GM12878 (cell line): Measurements from ENCODE around the gene TNP2. TPM values are rescaled to one million over a fixed set of nuclear protein-coding genes. Genes with fewer than 3 reads are reported as not detected.

Experiments
- ATAC-seq: fragments of 200-7000 bp; cut with Tn5 transposase; 3 replicates; pipeline ENCODE4 v1.9.1; 2020; ENCODE audit warnings: mild to moderate bottlenecking, moderate library complexity
- BruUV-seq: library from RNA; stranded (reverse); fragments of 400-500 nt; replicated peaks from 2 replicates; lab custom pipeline; 2021; lab: Mats Ljungman, UMichigan
- CTCF ChIA-PET: fragments of 300-600 bp; sonication (Branson Sonifier 250); formaldehyde crosslinking; extraction: SDS; loops from one replicate; lab custom pipeline; 2021; ENCODE audit warnings: inconsistent platforms; lab: Yijun Ruan, JAX
- POLR2A ChIA-PET: fragments of 350-600 bp; formaldehyde crosslinking; extraction: SDS; loops from one replicate; lab custom pipeline; 2021; ENCODE audit warnings: inconsistent platforms; lab: Charles Lee
- RAD21 ChIA-PET: fragments of 300-600 bp; sonication (Branson Sonifier 250); formaldehyde crosslinking; loops from one replicate; lab custom pipeline; 2023; ENCODE audit warnings: antibody characterized with exemption; ENCODE audit not compliant: unreplicated experiment; lab: Charles Lee
- SMC1A ChIA-PET: fragments of 300-600 bp; sonication (Branson Sonifier 250); formaldehyde crosslinking; loops from one replicate; lab custom pipeline; 2023; ENCODE audit not compliant: unreplicated experiment, uncharacterized antibody; lab: Charles Lee
- DNase-seq: peaks from one replicate; pipeline ENCODE4 v3.0.0-alpha.2; 2011; ENCODE audit warnings: low read depth, low spot score
- FAIRE-seq: peaks from 3 replicates; lab custom pipeline; 2011; peaks lifted over from hg19 to GRCh38; lab: Jason Lieb, UNC
- H2AFZ ChIP-seq: 2 replicates; pipeline ENCODE4 v1.6.0; 2011; ENCODE audit warnings: low read depth, low read length, control low read depth; ENCODE audit not compliant: control insufficient read depth
- H3K27ac ChIP-seq: 2 replicates; pipeline ENCODE4 v1.5.1; 2011; ENCODE audit warnings: control low read depth; ENCODE audit not compliant: control insufficient read depth, insufficient read depth
- H3K27me3 ChIP-seq, 2 experiments: replicated peaks in 1 of 2; 2 replicates each; pipeline versions ENCODE4 v1.6.0 to v1.6.1; 2011; ENCODE audit warnings: low read length in 1 of 2; ENCODE audit not compliant: control insufficient read depth in 2 of 2, insufficient read depth in 2 of 2
- H3K36me3 ChIP-seq, 2 experiments: 2 replicates each; pipeline ENCODE4 v1.5.1; 2011; ENCODE audit warnings: low read length in 1 of 2; ENCODE audit not compliant: control insufficient read depth in 2 of 2, insufficient read depth in 2 of 2
- H3K4me1 ChIP-seq: 2 replicates; pipeline ENCODE4 v1.6.1; 2011; ENCODE audit warnings: mild to moderate bottlenecking, low read length, moderate library complexity, mixed read lengths; ENCODE audit not compliant: control insufficient read depth, insufficient read depth
- H3K4me2 ChIP-seq: 2 replicates; pipeline ENCODE4 v1.6.0; 2011; ENCODE audit warnings: control low read depth; ENCODE audit not compliant: control insufficient read depth, insufficient read depth
- H3K4me3 ChIP-seq: fragments of 200-600 bp; sonication (generic); 2 replicates; pipeline ENCODE4 v1.5.1; 2016
- H3K79me2 ChIP-seq: 2 replicates; pipeline ENCODE4 v1.6.0; 2011; ENCODE audit warnings: low read length; ENCODE audit not compliant: control insufficient read depth, insufficient read depth
- H3K9ac ChIP-seq: 2 replicates; pipeline ENCODE4 v1.8.0; 2011; ENCODE audit warnings: low read length, control low read depth, mixed read lengths; ENCODE audit not compliant: control insufficient read depth, insufficient read depth
- H3K9me3 ChIP-seq: replicated peaks from 3 replicates; pipeline ENCODE4 v1.5.1; 2011; ENCODE audit warnings: mild to moderate bottlenecking, low read length; ENCODE audit not compliant: control insufficient read depth, insufficient read depth
- H4K20me1 ChIP-seq: 2 replicates; pipeline ENCODE4 v1.6.0; 2011; ENCODE audit not compliant: control insufficient read depth, insufficient read depth
- EGR1 ChIP-seq, 2 experiments: IDR thresholded peaks; 1 replicate in 1 of 2; 2 replicates in 1 of 2; pipeline ENCODE4 v1.6.1; 2011 to 2012; ENCODE audit warnings: low read depth in 2 of 2, low read length in 2 of 2, borderline replicate concordance in 1 of 2, mild to moderate bottlenecking in 1 of 2, moderate library complexity in 1 of 2
- EP300 ChIP-seq, 2 experiments: fragments of 150-350 bp in 1 of 2; IDR thresholded peaks; 2 replicates each; pipeline ENCODE4 v1.6.1; 2011 to 2012; ENCODE audit warnings: low read depth in 2 of 2, low read length in 2 of 2, borderline replicate concordance in 1 of 2, improper control_type of control experiment in 1 of 2, inconsistent platforms in 1 of 2; ENCODE audit not compliant: control insufficient read depth in 1 of 2
- HDAC6 ChIP-seq: fragments of 200-600 bp; sonication (generic); IDR thresholded peaks from one replicate; pipeline ENCODE4 v1.8.0; 2017; ENCODE audit warnings: antibody characterized with exemption; ENCODE audit not compliant: unreplicated experiment
- MTA2 ChIP-seq: fragments of 450-650 bp; IDR thresholded peaks from 2 replicates; pipeline ENCODE4 v1.6.1; 2016; ENCODE audit warnings: low read depth, mild to moderate bottlenecking, moderate library complexity
- POLR2AphosphoS5 ChIP-seq: IDR thresholded peaks from 2 replicates; pipeline ENCODE4 v1.6.1; 2011; ENCODE audit warnings: mild to moderate bottlenecking, low read length, inconsistent platforms
- RCOR1 ChIP-seq: conservative IDR thresholded peaks from 2 replicates; pipeline ENCODE4 v1.6.1; 2012; ENCODE audit warnings: low read depth, low read length, improper control_type of control experiment
- WGBS: methylation state at CpG from one replicate; pipeline ENCODE4 v1.1.6; 2016; ENCODE audit warnings: low lambda C conversion rate; ENCODE audit not compliant: insufficient replicate concordance, insufficient coverage; ENCODE audit errors: missing lambda C conversion rate; 5-methylcytosine and 5-hydroxymethylcytosine counted together
- in situ Hi-C: fragments of 300-500 bp; cut with MboI; formaldehyde crosslinking; loops from 9 replicates; pipeline ENCODE4 v1.14.3; 2018; ENCODE audit warnings: mixed read lengths
- intact Hi-C: fragments of 100-400 bp; cut with micrococcal nuclease; formaldehyde crosslinking; loops from one replicate; pipeline ENCODE4 v1.14.2; 2022; ENCODE audit not compliant: unreplicated experiment
- polyA plus RNA-seq, 11 experiments: library from polyadenylated mRNA; depleted of rRNA in 4 of 11; unstranded in 6 of 11; stranded (reverse) in 5 of 11; fragments of >200 nt; fragmentation: Nextera tagmentation in 4 of 11; fragmentation: Illumina TruSeq in 1 of 11; extraction: Ambion mirVana in 4 of 11; extraction: Trizol in 1 of 11; gene quantifications; 1 replicate in 1 of 11; 2 replicates in 10 of 11; pipeline versions ENCODE4 v1.2.1 to v1.2.3, GENCODE V29; 2011 to 2016; ENCODE audit warnings: inconsistent platforms in 2 of 11, missing spikeins in 2 of 11, low read depth in 1 of 11
- total RNA-seq, 4 experiments: library from RNA; depleted of rRNA in 3 of 4; stranded (reverse); fragments of >200 nt in 3 of 4; fragmentation: Illumina TruSeq in 1 of 4; extraction: Trizol in 1 of 4; gene quantifications; 2 replicates each; pipeline versions ENCODE4 v1.2.1 to v1.2.3, GENCODE V29; 2013 to 2021
- TF ChIP-seq, protein P1 (sequence below): fragments of 450-650 bp; IDR thresholded peaks from 2 replicates; pipeline ENCODE4 v1.6.1; 2017; ENCODE audit warnings: mild to moderate bottlenecking, moderate library complexity
- TF ChIP-seq, protein P2 (sequence below): IDR thresholded peaks from 2 replicates; pipeline ENCODE4 v1.6.1; 2011; ENCODE audit warnings: low read depth, low read length, improper control_type of control experiment, borderline replicate concordance
- TF ChIP-seq, protein P3 (sequence below): IDR thresholded peaks from 2 replicates; pipeline ENCODE4 v1.6.1; 2012; ENCODE audit warnings: improper control_type of control experiment, low read depth, low read length; ENCODE audit not compliant: insufficient replicate concordance

TNP2 gene
- total and polyA plus RNA-seq, 10 of the 15 experiments (the other 5 are each of a cell fraction or from before 2014, with no cell fraction given): not detected

DNA sequence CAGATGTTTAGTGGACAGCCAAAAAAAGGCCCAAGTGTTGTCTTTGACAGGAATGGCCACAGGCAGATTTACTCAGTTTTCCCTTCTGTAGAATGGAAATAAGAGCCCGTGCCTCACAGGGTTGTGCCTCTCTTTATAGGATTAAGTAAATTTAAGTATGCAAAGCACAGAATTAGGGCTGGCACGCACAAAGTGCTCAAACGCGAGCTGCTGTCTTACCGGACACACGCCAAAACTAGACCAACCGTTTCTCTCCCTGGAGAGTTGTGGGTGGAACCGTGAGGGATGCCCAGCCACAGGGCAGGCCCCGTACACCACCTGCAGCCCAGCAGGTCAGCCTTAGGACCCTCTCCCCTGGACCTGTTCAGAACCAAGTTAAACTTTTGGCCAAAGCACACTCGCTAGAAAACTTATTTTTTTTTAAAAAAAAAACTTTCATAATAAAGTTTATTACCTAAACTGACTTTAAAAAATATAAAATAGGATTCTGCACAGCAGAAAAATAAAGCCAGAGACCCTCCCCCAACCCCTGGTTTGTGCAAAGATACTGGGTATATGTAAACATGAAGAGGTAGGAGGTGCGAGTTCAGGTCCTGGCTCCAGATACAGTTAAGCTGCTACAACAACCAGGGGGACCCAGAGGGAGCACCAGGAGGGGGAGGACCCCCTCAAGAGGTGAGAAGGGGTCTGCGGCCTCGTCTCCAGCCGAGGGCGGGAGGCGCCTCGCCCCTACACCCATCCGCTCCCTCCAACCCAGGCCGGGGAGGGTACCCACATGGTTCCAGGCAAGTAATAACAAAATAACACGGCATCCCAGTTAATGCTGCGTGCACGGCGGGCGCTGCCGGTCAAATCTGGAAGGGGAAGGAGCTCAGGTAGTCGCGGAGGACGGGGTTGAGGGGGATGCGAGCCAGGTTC lies 14.9 kb downstream of the TNP2 start:
- SMC1A ChIA-PET: interaction anchor here (0.8 to 8.8 kb wide), 23 partner anchors 18 to 306 kb away, joined by 3 to 108 read pairs (median 5); no protein-coding TSS in a partner anchor
- peak overlapping the region; percentile 91 for H3K4me3 ChIP-seq
- no peak for DNase-seq
- H3K4me2 ChIP-seq: peak overlapping the region; percentile 92
- in situ Hi-C loops (loop anchor here (5.0 kb wide), 1 partner anchor 287 kb away; no protein-coding TSS in a partner anchor), intact Hi-C loops (loop anchor here (2.0 kb wide), 2 partner anchors 29 to 51 kb away; no protein-coding TSS in a partner anchor)
- TSS peak; percentile 67 for BruUV-seq
- FAIRE-seq: peak; percentile 49
- no peaks in the 10 kb centered on the region for H3K9me3 ChIP-seq
- H2AFZ ChIP-seq: peak overlapping the region; percentile 25; the same call in 1 of the 2 replicates
- H3K9ac ChIP-seq: peak overlapping the region; percentile 89
- RAD21 ChIA-PET: interaction anchor here (0.7 to 11.8 kb wide), 30 partner anchors 18 to 304 kb away, joined by 3 to 243 read pairs (median 12); no protein-coding TSS in a partner anchor
- POLR2A ChIA-PET: interaction anchor here (0.6 to 6.6 kb wide), 15 partner anchors 21 to 289 kb away, joined by 3 to 80 read pairs (median 7); no protein-coding TSS in a partner anchor
- no peaks in the 10 kb centered on the region for H4K20me1 ChIP-seq
- peak overlapping the region; percentile 71 for H3K27ac ChIP-seq
- peaks cover 0 to 3% of the 10 kb centered on the region in 2 experiments; a peak in 1 of 4 replicates for H3K36me3 ChIP-seq
- WGBS: 0% methylated on average over 29 of the region's 29 CpGs
- H3K27me3 ChIP-seq: no peaks in the 10 kb centered on the region
- peaks cover 37% of the 10 kb centered on the region for H3K79me2 ChIP-seq
- no peak for ATAC-seq
- CTCF ChIA-PET: interaction anchor here (0.8 to 11.0 kb wide), 20 partner anchors 18 to 300 kb away, joined by 3 to 170 read pairs (median 10); no protein-coding TSS in a partner anchor
- H3K4me1 ChIP-seq: peaks cover 41% of the 10 kb centered on the region
- TF ChIP-seq, protein P1, sequence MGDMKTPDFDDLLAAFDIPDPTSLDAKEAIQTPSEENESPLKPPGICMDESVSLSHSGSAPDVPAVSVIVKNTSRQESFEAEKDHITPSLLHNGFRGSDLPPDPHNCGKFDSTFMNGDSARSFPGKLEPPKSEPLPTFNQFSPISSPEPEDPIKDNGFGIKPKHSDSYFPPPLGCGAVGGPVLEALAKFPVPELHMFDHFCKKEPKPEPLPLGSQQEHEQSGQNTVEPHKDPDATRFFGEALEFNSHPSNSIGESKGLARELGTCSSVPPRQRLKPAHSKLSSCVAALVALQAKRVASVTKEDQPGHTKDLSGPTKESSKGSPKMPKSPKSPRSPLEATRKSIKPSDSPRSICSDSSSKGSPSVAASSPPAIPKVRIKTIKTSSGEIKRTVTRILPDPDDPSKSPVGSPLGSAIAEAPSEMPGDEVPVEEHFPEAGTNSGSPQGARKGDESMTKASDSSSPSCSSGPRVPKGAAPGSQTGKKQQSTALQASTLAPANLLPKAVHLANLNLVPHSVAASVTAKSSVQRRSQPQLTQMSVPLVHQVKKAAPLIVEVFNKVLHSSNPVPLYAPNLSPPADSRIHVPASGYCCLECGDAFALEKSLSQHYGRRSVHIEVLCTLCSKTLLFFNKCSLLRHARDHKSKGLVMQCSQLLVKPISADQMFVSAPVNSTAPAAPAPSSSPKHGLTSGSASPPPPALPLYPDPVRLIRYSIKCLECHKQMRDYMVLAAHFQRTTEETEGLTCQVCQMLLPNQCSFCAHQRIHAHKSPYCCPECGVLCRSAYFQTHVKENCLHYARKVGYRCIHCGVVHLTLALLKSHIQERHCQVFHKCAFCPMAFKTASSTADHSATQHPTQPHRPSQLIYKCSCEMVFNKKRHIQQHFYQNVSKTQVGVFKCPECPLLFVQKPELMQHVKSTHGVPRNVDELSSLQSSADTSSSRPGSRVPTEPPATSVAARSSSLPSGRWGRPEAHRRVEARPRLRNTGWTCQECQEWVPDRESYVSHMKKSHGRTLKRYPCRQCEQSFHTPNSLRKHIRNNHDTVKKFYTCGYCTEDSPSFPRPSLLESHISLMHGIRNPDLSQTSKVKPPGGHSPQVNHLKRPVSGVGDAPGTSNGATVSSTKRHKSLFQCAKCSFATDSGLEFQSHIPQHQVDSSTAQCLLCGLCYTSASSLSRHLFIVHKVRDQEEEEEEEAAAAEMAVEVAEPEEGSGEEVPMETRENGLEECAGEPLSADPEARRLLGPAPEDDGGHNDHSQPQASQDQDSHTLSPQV: no peak
- no peak for TF ChIP-seq RCOR1
- TF ChIP-seq HDAC6: no peak
- TF ChIP-seq MTA2: no peak
- peak in 1 of 2 experiments; percentile 56; a peak in 1 of 4 replicates for TF ChIP-seq EP300 (IDR thresholded peaks at IDR 0.05; ENCODE audit: borderline replicate concordance in 1 of 2, control insufficient read depth in 1 of 2, low read depth in 2 of 2, low read length in 2 of 2)
- no peak; the same call in 1 of the 2 replicates for TF ChIP-seq POLR2AphosphoS5
- TF ChIP-seq, protein P2, sequence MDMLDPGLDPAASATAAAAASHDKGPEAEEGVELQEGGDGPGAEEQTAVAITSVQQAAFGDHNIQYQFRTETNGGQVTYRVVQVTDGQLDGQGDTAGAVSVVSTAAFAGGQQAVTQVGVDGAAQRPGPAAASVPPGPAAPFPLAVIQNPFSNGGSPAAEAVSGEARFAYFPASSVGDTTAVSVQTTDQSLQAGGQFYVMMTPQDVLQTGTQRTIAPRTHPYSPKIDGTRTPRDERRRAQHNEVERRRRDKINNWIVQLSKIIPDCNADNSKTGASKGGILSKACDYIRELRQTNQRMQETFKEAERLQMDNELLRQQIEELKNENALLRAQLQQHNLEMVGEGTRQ: no peak
- no peak for TF ChIP-seq EGR1 (IDR thresholded peaks at IDR 0.05; ENCODE audit: borderline replicate concordance in 1 of 2, low read depth in 2 of 2, low read length in 2 of 2)
- TF ChIP-seq, protein P3, sequence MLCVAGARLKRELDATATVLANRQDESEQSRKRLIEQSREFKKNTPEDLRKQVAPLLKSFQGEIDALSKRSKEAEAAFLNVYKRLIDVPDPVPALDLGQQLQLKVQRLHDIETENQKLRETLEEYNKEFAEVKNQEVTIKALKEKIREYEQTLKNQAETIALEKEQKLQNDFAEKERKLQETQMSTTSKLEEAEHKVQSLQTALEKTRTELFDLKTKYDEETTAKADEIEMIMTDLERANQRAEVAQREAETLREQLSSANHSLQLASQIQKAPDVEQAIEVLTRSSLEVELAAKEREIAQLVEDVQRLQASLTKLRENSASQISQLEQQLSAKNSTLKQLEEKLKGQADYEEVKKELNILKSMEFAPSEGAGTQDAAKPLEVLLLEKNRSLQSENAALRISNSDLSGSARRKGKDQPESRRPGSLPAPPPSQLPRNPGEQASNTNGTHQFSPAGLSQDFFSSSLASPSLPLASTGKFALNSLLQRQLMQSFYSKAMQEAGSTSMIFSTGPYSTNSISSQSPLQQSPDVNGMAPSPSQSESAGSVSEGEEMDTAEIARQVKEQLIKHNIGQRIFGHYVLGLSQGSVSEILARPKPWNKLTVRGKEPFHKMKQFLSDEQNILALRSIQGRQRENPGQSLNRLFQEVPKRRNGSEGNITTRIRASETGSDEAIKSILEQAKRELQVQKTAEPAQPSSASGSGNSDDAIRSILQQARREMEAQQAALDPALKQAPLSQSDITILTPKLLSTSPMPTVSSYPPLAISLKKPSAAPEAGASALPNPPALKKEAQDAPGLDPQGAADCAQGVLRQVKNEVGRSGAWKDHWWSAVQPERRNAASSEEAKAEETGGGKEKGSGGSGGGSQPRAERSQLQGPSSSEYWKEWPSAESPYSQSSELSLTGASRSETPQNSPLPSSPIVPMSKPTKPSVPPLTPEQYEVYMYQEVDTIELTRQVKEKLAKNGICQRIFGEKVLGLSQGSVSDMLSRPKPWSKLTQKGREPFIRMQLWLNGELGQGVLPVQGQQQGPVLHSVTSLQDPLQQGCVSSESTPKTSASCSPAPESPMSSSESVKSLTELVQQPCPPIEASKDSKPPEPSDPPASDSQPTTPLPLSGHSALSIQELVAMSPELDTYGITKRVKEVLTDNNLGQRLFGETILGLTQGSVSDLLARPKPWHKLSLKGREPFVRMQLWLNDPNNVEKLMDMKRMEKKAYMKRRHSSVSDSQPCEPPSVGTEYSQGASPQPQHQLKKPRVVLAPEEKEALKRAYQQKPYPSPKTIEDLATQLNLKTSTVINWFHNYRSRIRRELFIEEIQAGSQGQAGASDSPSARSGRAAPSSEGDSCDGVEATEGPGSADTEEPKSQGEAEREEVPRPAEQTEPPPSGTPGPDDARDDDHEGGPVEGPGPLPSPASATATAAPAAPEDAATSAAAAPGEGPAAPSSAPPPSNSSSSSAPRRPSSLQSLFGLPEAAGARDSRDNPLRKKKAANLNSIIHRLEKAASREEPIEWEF: no peak
